NB4 (cell line): Measurements from ENCODE around the gene KLF16.

Experiments used
- MYC ChIP-seq: IDR thresholded peaks from 2 replicates; pipeline ENCODE4 v1.6.1; 2011; ENCODE audit warnings: low read depth, low read length
- POLR2A ChIP-seq: IDR thresholded peaks from 2 replicates; pipeline ENCODE4 v1.6.1; 2011; ENCODE audit warnings: mild to moderate bottlenecking; ENCODE audit not compliant: insufficient read length; ENCODE audit errors: extremely low read depth
- TF ChIP-seq, protein P1 (sequence below): IDR thresholded peaks from one replicate; pipeline ENCODE4 v1.5.1; 2012; ENCODE audit warnings: low read depth, low read length

- no peak for TF ChIP-seq POLR2A
- TF ChIP-seq, protein P1, sequence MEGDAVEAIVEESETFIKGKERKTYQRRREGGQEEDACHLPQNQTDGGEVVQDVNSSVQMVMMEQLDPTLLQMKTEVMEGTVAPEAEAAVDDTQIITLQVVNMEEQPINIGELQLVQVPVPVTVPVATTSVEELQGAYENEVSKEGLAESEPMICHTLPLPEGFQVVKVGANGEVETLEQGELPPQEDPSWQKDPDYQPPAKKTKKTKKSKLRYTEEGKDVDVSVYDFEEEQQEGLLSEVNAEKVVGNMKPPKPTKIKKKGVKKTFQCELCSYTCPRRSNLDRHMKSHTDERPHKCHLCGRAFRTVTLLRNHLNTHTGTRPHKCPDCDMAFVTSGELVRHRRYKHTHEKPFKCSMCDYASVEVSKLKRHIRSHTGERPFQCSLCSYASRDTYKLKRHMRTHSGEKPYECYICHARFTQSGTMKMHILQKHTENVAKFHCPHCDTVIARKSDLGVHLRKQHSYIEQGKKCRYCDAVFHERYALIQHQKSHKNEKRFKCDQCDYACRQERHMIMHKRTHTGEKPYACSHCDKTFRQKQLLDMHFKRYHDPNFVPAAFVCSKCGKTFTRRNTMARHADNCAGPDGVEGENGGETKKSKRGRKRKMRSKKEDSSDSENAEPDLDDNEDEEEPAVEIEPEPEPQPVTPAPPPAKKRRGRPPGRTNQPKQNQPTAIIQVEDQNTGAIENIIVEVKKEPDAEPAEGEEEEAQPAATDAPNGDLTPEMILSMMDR, result no peak
- TF ChIP-seq MYC, result no peak
Observed at GRCh38 chr19:1873524-1874473, 10.4 kb upstream of the KLF16 start.
